ENCODE data around the gene SMARCA2.

Gene SMARCA2

DNA sequence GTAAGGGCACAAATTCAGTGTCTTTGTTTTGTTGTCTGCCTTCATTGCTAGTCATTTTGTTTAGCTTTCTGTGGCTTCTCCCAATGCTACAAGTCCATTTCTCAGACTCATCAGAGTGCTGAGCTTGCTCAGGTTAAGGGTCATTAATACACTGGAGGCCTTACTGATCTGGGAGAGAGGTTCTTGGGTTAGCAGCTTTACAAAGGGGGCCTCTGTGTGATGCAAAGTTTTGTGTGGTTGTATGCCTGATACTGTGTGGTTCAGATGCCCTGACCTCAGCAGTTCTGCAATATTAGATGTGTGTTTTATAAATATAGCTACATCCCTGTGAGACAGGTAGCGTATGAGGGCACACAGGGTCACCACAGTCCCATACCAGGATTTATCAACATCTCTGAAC lies 34.8 kb upstream of the SMARCA2 start:
- TF ChIP-seq FOXP2 (optimal IDR thresholded peaks at IDR 0.05; ENCODE audit: borderline replicate concordance, extremely low read depth, extremely low read length, insufficient read depth) (no peak), SIN3A (IDR thresholded peaks at IDR 0.05; ENCODE audit: borderline replicate concordance, insufficient read depth, low read length) (no peak), TAF1 (IDR thresholded peaks at IDR 0.05; ENCODE audit: borderline replicate concordance, insufficient read depth, low read length) (no peak), POLR2AphosphoS5 (IDR thresholded peaks at IDR 0.05; ENCODE audit: low read depth, low read length) (no peak)
- TF ChIP-seq, protein P1, sequence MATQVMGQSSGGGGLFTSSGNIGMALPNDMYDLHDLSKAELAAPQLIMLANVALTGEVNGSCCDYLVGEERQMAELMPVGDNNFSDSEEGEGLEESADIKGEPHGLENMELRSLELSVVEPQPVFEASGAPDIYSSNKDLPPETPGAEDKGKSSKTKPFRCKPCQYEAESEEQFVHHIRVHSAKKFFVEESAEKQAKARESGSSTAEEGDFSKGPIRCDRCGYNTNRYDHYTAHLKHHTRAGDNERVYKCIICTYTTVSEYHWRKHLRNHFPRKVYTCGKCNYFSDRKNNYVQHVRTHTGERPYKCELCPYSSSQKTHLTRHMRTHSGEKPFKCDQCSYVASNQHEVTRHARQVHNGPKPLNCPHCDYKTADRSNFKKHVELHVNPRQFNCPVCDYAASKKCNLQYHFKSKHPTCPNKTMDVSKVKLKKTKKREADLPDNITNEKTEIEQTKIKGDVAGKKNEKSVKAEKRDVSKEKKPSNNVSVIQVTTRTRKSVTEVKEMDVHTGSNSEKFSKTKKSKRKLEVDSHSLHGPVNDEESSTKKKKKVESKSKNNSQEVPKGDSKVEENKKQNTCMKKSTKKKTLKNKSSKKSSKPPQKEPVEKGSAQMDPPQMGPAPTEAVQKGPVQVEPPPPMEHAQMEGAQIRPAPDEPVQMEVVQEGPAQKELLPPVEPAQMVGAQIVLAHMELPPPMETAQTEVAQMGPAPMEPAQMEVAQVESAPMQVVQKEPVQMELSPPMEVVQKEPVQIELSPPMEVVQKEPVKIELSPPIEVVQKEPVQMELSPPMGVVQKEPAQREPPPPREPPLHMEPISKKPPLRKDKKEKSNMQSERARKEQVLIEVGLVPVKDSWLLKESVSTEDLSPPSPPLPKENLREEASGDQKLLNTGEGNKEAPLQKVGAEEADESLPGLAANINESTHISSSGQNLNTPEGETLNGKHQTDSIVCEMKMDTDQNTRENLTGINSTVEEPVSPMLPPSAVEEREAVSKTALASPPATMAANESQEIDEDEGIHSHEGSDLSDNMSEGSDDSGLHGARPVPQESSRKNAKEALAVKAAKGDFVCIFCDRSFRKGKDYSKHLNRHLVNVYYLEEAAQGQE (IDR thresholded peaks at IDR 0.05; ENCODE audit: insufficient read depth in 1 of 2, low read depth in 2 of 2, low read length in 2 of 2): no peak

- TF ChIP-seq, protein P1 (IDR thresholded peaks at IDR 0.05; ENCODE audit: insufficient read depth in 1 of 2, low read depth in 2 of 2, low read length in 2 of 2): no peak
- no peak for TF ChIP-seq POLR2AphosphoS5 (IDR thresholded peaks at IDR 0.05; ENCODE audit: low read depth, low read length)
- TF ChIP-seq FOXP2 (optimal IDR thresholded peaks at IDR 0.05; ENCODE audit: borderline replicate concordance, extremely low read depth, extremely low read length, insufficient read depth): no peak
- TF ChIP-seq TAF1 (IDR thresholded peaks at IDR 0.05; ENCODE audit: borderline replicate concordance, insufficient read depth, low read length): no peak
- TF ChIP-seq SIN3A (IDR thresholded peaks at IDR 0.05; ENCODE audit: borderline replicate concordance, insufficient read depth, low read length): no peak
Measured at GRCh38 chr9:1982074-1982473, 33.1 kb upstream of the SMARCA2 start.

- no peak for TF ChIP-seq FOXP2 (optimal IDR thresholded peaks at IDR 0.05; ENCODE audit: borderline replicate concordance, extremely low read depth, extremely low read length, insufficient read depth)
- TF ChIP-seq POLR2AphosphoS5 (IDR thresholded peaks at IDR 0.05; ENCODE audit: low read depth, low read length): no peak
- TF ChIP-seq SIN3A (IDR thresholded peaks at IDR 0.05; ENCODE audit: borderline replicate concordance, insufficient read depth, low read length): no peak
- TF ChIP-seq TAF1 (IDR thresholded peaks at IDR 0.05; ENCODE audit: borderline replicate concordance, insufficient read depth, low read length): no peak
- TF ChIP-seq, protein P1 (IDR thresholded peaks at IDR 0.05; ENCODE audit: insufficient read depth in 1 of 2, low read depth in 2 of 2, low read length in 2 of 2): no peak
Measured at GRCh38 chr9:1986341-1986740, 28.8 kb upstream of the SMARCA2 start.

- TF ChIP-seq FOXP2 (optimal IDR thresholded peaks at IDR 0.05; ENCODE audit: borderline replicate concordance, extremely low read depth, extremely low read length, insufficient read depth) (no peak), TAF1 (IDR thresholded peaks at IDR 0.05; ENCODE audit: borderline replicate concordance, insufficient read depth, low read length) (no peak), POLR2AphosphoS5 (IDR thresholded peaks at IDR 0.05; ENCODE audit: low read depth, low read length) (no peak)
- TF ChIP-seq, protein P1 (IDR thresholded peaks at IDR 0.05; ENCODE audit: insufficient read depth in 1 of 2, low read depth in 2 of 2, low read length in 2 of 2): no peak
Measured at GRCh38 chr9:1989500-1989899, 25.6 kb upstream of the SMARCA2 start.

DNA sequence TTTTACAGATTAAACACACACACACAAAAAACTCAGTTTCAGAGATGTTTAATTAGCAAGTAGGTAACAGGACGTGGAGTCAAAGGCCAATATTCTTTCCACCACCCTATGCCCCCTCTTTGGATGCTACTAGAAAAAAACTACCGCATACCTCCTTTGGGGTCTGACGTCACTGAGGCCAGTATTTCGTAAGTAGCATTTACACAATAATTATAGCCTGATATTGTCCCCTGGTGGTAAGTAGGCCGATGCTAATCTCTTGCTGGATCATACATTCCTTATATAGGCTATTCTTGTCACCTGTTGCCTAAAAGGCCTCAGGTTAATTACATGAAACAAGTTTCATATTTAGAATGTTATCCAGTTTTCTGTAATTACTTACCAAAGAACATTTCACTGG lies 21.0 kb upstream of the SMARCA2 start:
- TF ChIP-seq POLR2AphosphoS5 (IDR thresholded peaks at IDR 0.05; ENCODE audit: low read depth, low read length) (no peak), TAF1 (IDR thresholded peaks at IDR 0.05; ENCODE audit: borderline replicate concordance, insufficient read depth, low read length) (no peak), FOXP2 (optimal IDR thresholded peaks at IDR 0.05; ENCODE audit: borderline replicate concordance, extremely low read depth, extremely low read length, insufficient read depth) (no peak), SIN3A (IDR thresholded peaks at IDR 0.05; ENCODE audit: borderline replicate concordance, insufficient read depth, low read length) (no peak)
- TF ChIP-seq, protein P1 (IDR thresholded peaks at IDR 0.05; ENCODE audit: insufficient read depth in 1 of 2, low read depth in 2 of 2, low read length in 2 of 2): no peak
